GM23338 (cell line): ENCODE measurements around the gene SIKE1. TPM values are rescaled to one million over a fixed set of nuclear protein-coding genes. Genes with fewer than 3 reads are reported as not detected.
"Not testable (repeated sequence)": the region's sequence is repeated elsewhere in the genome, so short reads cannot be mapped to it uniquely, and the experiment has no call there.

Experiments
- ATAC-seq: fragments of 200-7000 bp; cut with Tn5 transposase; 3 replicates; pipeline ENCODE4 v1.9.1; 2020
- DNase-seq: peaks from one replicate; pipeline ENCODE4 v3.0.0-alpha.2; 2015; ENCODE audit warnings: low spot score
- H2AFZ ChIP-seq: fragments of 200-600 bp; sonication (generic); 2 replicates; pipeline ENCODE4 v1.8.0; 2016; ENCODE audit warnings: antibody characterized with exemption, mild to moderate bottlenecking, moderate library complexity
- H3F3A ChIP-seq: fragments of 200-600 bp; sonication (generic); replicated peaks from 2 replicates; pipeline ENCODE4 v1.8.0; 2017; ENCODE audit warnings: antibody characterized with exemption, mixed run types, low read depth
- H3K27ac ChIP-seq: fragments of 200-600 bp; sonication (generic); 2 replicates; pipeline ENCODE4 v1.6.1; 2016; ENCODE audit warnings: low read depth
- H3K27me3 ChIP-seq: fragments of 200-600 bp; sonication (generic); 2 replicates; pipeline ENCODE4 v1.8.0; 2016; ENCODE audit warnings: mild to moderate bottlenecking, mixed run types, moderate library complexity; ENCODE audit not compliant: insufficient read depth
- H3K36me3 ChIP-seq: fragments of 200-600 bp; sonication (generic); 2 replicates; pipeline ENCODE4 v1.8.0; 2016; ENCODE audit warnings: mild to moderate bottlenecking; ENCODE audit not compliant: insufficient read depth
- H3K4me1 ChIP-seq: fragments of 200-600 bp; sonication (generic); 2 replicates; pipeline ENCODE4 v1.8.0; 2016; ENCODE audit warnings: mild to moderate bottlenecking, moderate library complexity; ENCODE audit not compliant: insufficient read depth
- H3K4me2 ChIP-seq: fragments of 200-600 bp; sonication (generic); 2 replicates; pipeline ENCODE4 v1.7.1; 2017; ENCODE audit warnings: mixed run types
- H3K4me3 ChIP-seq: fragments of 200-600 bp; sonication (generic); 2 replicates; pipeline ENCODE4 v1.6.1; 2016; ENCODE audit warnings: mixed run types
- H3K79me2 ChIP-seq: fragments of 200-600 bp; sonication (generic); replicated peaks from 2 replicates; pipeline ENCODE4 v1.8.0; 2017; ENCODE audit warnings: mild to moderate bottlenecking; ENCODE audit not compliant: insufficient read depth
- H3K9me2 ChIP-seq: fragments of 200-600 bp; sonication (generic); 2 replicates; pipeline ENCODE4 v1.8.0; 2017; ENCODE audit not compliant: insufficient read depth
- H4K20me1 ChIP-seq: fragments of 200-600 bp; sonication (generic); replicated peaks from 2 replicates; pipeline ENCODE4 v1.8.0; 2017; ENCODE audit warnings: mild to moderate bottlenecking; ENCODE audit not compliant: insufficient read depth
- H3K27ac Mint-ChIP-seq: 2 replicates; pipeline ENCODE4 v1.8.0; 2020; ENCODE audit warnings: inconsistent platforms, mild to moderate bottlenecking, moderate library complexity, mixed read lengths
- H3K27me3 Mint-ChIP-seq: 3 replicates; pipeline ENCODE4 v1.8.0; 2022; ENCODE audit warnings: low read depth, mild to moderate bottlenecking, moderate library complexity, mixed read lengths, inconsistent platforms; ENCODE audit not compliant: insufficient read depth, poor library complexity
- H3K36me3 Mint-ChIP-seq: 3 replicates; pipeline ENCODE4 v1.8.0; 2021; ENCODE audit warnings: low read depth, mild to moderate bottlenecking, inconsistent platforms, moderate library complexity, mixed read lengths
- H3K4me1 Mint-ChIP-seq: 3 replicates; pipeline ENCODE4 v1.8.0; 2020; ENCODE audit warnings: mild to moderate bottlenecking, inconsistent platforms, mixed read lengths
- H3K4me3 Mint-ChIP-seq: 3 replicates; pipeline ENCODE4 v1.8.0; 2021; ENCODE audit warnings: moderate library complexity, mild to moderate bottlenecking, inconsistent platforms, mixed read lengths
- H3K9me3 Mint-ChIP-seq: 3 replicates; pipeline ENCODE4 v1.8.0; 2020; ENCODE audit warnings: moderate library complexity, mild to moderate bottlenecking, inconsistent platforms, mixed read lengths
- EZH2 ChIP-seq: fragments of 200-600 bp; sonication (generic); IDR thresholded peaks from one replicate; pipeline ENCODE4 v1.8.0; 2017; ENCODE audit warnings: antibody characterized with exemption, mild to moderate bottlenecking, low read depth; ENCODE audit not compliant: unreplicated experiment
- EZH2phosphoT487 ChIP-seq: fragments of 200-600 bp; sonication (generic); IDR thresholded peaks from one replicate; pipeline ENCODE4 v1.8.1; 2018; ENCODE audit warnings: antibody characterized with exemption; ENCODE audit not compliant: unreplicated experiment
- JUNB ChIP-seq: IDR thresholded peaks from one replicate; pipeline ENCODE4 v1.6.1; 2016; ENCODE audit warnings: antibody characterized with exemption; ENCODE audit not compliant: unreplicated experiment
- NANOG ChIP-seq: IDR thresholded peaks from 2 replicates; pipeline ENCODE4 v1.6.1; 2016; ENCODE audit warnings: antibody characterized with exemption, borderline replicate concordance
- POLR2AphosphoS5 ChIP-seq: IDR thresholded peaks from 2 replicates; pipeline ENCODE4 v1.6.1; 2016; ENCODE audit warnings: antibody characterized with exemption, low read depth
- STAT1 ChIP-seq: IDR thresholded peaks from one replicate; pipeline ENCODE4 v1.6.1; 2016; ENCODE audit warnings: antibody characterized with exemption; ENCODE audit not compliant: unreplicated experiment
- ZNF114 ChIP-seq: fragments of 250-450 bp; sonication (Bioruptor Pico); IDR thresholded peaks from 2 replicates; pipeline ENCODE4 v1.5.0; 2020; ENCODE audit warnings: mild to moderate bottlenecking, moderate library complexity
- ZNF331 ChIP-seq: fragments of 250-450 bp; sonication (Bioruptor Pico); IDR thresholded peaks from 2 replicates; pipeline ENCODE4 v1.5.0; 2020; ENCODE audit warnings: low read depth, mild to moderate bottlenecking, moderate library complexity
- polyA plus RNA-seq: library from polyadenylated mRNA; unstranded; fragments of >200 nt; fragmentation: Nextera tagmentation; extraction: Ambion mirVana; gene quantifications from 2 replicates; pipeline ENCODE4 v1.2.1, GENCODE V29; 2016
- total RNA-seq: library from RNA; depleted of rRNA; stranded (reverse); fragments of >200 nt; shearing (Covaris generic); gene quantifications from 2 replicates; pipeline ENCODE4 v1.2.3, GENCODE V29; 2014
- TF ChIP-seq, protein P1 (sequence below), 2 experiments: fragments of 200-600 bp in 1 of 2; sonication (generic) in 1 of 2; conservative IDR thresholded peaks; 2 replicates each; pipeline versions ENCODE4 v1.5.1 to v1.6.1; 2016 to 2017; ENCODE audit warnings: antibody characterized with exemption in 2 of 2, low read depth in 2 of 2, mild to moderate bottlenecking in 2 of 2, moderate library complexity in 1 of 2
- TF ChIP-seq, protein P2 (sequence below): IDR thresholded peaks from one replicate; pipeline ENCODE4 v1.6.1; 2018; ENCODE audit warnings: antibody characterized with exemption; ENCODE audit not compliant: unreplicated experiment

SIKE1 gene
- total and polyA plus RNA-seq, 2 experiments from 2014 or later, result 74.0 to 96.3 TPM

DNA sequence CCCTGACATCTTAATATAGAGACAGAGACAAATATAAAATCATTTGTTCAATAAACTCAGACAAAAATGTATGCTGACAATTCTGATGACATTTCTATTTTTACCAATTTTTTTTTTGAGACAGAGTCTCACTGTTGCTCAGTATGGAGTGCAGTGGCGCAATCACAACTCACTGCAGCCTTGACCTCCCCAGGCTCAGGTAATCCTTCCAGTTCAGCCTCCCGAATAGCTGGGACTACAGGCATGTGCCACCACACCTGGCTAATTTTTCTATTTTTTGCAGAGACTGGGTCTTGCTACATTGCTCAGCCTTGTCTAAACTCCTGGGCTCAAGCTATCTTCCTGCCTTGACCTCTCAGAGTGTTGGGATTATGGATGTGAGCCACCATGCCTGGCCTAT, 13.6 kb upstream of the SIKE1 start:
- peaks cover 5% of the 10 kb centered on the region; the same call in 1 of the 2 replicates for H3K9me2 ChIP-seq
- H3K27me3 ChIP-seq, result no peaks in the 10 kb centered on the region
- no peaks in the 10 kb centered on the region; the same call in 2 of the 3 replicates for H3K4me1 Mint-ChIP-seq
- H3F3A ChIP-seq, result no peaks in the 10 kb centered on the region
- no peak for DNase-seq
- no peak overlapping the region for H2AFZ ChIP-seq
- no peaks in the 10 kb centered on the region for H4K20me1 ChIP-seq
- ATAC-seq, result no peak
- peaks cover 7% of the 10 kb centered on the region; the same call in 1 of the 3 replicates for H3K36me3 Mint-ChIP-seq
- H3K27ac Mint-ChIP-seq, result no peak overlapping the region
- TF ChIP-seq, protein P1, sequence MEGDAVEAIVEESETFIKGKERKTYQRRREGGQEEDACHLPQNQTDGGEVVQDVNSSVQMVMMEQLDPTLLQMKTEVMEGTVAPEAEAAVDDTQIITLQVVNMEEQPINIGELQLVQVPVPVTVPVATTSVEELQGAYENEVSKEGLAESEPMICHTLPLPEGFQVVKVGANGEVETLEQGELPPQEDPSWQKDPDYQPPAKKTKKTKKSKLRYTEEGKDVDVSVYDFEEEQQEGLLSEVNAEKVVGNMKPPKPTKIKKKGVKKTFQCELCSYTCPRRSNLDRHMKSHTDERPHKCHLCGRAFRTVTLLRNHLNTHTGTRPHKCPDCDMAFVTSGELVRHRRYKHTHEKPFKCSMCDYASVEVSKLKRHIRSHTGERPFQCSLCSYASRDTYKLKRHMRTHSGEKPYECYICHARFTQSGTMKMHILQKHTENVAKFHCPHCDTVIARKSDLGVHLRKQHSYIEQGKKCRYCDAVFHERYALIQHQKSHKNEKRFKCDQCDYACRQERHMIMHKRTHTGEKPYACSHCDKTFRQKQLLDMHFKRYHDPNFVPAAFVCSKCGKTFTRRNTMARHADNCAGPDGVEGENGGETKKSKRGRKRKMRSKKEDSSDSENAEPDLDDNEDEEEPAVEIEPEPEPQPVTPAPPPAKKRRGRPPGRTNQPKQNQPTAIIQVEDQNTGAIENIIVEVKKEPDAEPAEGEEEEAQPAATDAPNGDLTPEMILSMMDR (conservative IDR thresholded peaks at IDR 0.05; ENCODE audit: low read depth in 2 of 2), result no peak
- TF ChIP-seq ZNF331 (no peak), NANOG (no peak)
- H3K4me1 ChIP-seq, result no peaks in the 10 kb centered on the region
- H3K27me3 Mint-ChIP-seq, result peaks cover 4% of the 10 kb centered on the region
- H3K4me3 Mint-ChIP-seq, result no peak overlapping the region
- H3K4me2 ChIP-seq, result no peak overlapping the region
- H3K27ac ChIP-seq, result no peak overlapping the region
- no peaks in the 10 kb centered on the region for H3K36me3 ChIP-seq
- H3K4me3 ChIP-seq, result no peak overlapping the region
- peaks cover 18% of the 10 kb centered on the region for H3K9me3 Mint-ChIP-seq
- H3K79me2 ChIP-seq, result no peaks in the 10 kb centered on the region

DNA sequence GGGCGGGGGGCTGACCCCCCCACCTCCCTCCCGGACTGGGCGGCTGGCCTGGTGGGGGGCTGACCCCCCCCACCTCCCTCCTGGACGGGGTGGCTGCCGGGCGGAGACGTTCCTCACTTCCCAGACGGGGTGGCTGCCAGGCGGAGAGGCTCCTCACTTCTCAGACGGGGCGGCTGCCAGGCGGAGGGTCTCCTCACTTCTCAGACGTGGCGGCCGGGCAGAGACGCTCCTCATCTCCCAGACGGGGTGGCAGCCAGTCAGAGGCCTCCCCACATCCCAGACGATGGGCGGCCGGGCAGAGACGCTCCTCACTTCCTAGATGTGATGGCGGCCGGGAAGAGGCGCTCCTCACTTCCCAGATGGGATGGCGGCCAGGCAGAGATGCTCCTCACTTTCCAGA, 10.1 kb upstream of the SIKE1 start:
- ATAC-seq, H4K20me1 ChIP-seq, H3K9me2 ChIP-seq, H3K4me3 Mint-ChIP-seq, H3K27me3 ChIP-seq, H3K4me2 ChIP-seq, H3K27me3 Mint-ChIP-seq, H2AFZ ChIP-seq, H3K27ac ChIP-seq, H3K79me2 ChIP-seq, H3K4me1 ChIP-seq, DNase-seq, H3F3A ChIP-seq, H3K4me1 Mint-ChIP-seq, H3K36me3 ChIP-seq, H3K4me3 ChIP-seq, H3K27ac Mint-ChIP-seq, H3K36me3 Mint-ChIP-seq: not testable (repeated sequence)
- peaks cover 18% of the 10 kb centered on the region for H3K9me3 Mint-ChIP-seq

DNA sequence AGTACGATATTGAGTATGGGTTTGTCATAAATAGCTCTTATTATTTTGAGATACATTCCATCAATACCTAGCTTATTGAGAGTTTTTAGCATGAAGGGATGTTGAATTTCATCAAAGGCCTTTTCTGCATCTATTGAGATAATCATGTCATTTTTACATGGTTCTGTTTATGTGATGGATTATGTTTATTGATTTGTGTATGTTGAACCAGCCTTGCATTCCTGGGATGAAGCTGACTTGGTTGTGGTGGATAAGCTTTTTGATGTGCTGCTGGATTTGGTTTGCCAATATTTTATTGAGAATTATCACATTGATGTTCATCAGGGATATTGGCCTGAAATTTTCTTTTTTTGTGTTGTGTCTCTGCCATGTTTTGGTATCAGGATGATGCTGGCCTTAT, 6.0 kb upstream of the SIKE1 start:
- not testable (repeated sequence) for H3K4me3 ChIP-seq, H3F3A ChIP-seq, H3K27ac Mint-ChIP-seq, H2AFZ ChIP-seq, H3K9me2 ChIP-seq, H3K9me3 Mint-ChIP-seq, H3K4me1 ChIP-seq, H3K27me3 Mint-ChIP-seq, H3K4me1 Mint-ChIP-seq, H3K4me2 ChIP-seq, ATAC-seq, H3K27ac ChIP-seq, H3K4me3 Mint-ChIP-seq, H3K79me2 ChIP-seq, H3K27me3 ChIP-seq, H3K36me3 ChIP-seq, H3K36me3 Mint-ChIP-seq, H4K20me1 ChIP-seq, DNase-seq

DNA sequence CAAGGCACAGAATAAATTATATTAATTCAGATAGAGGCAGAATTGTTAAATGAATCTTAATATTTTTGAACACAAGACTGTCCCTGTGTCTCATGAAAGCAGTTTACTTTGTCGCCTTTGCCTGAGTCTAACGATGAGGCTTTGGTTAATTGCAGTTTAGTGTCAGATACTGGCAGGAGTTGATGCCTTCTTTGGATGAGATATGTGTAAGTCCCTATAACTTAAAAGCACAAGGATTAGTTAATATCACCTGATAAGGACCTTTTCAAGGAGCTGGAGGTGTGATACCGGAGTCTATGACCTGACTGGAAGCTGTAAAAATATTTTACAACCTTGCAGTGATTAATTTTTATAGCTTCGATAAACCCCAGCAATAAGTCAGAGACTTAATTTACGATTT, 2.0 kb upstream of the SIKE1 start:
- no peaks in the 10 kb centered on the region for H4K20me1 ChIP-seq
- H3K27ac ChIP-seq, result no peak overlapping the region
- no peaks in the 10 kb centered on the region for H3K9me2 ChIP-seq
- H3K36me3 ChIP-seq, result peaks cover 11% of the 10 kb centered on the region
- H2AFZ ChIP-seq, result peak overlapping the region; percentile 66; the same call in 1 of the 2 replicates
- peaks cover 27% of the 10 kb centered on the region for H3K79me2 ChIP-seq
- Mint-ChIP-seq H3K27ac (no peak overlapping the region), H3K4me3 (no peak overlapping the region), H3K4me1 (peaks cover 2% of the 10 kb centered on the region; the same call in 2 of the 3 replicates), H3K9me3 (no peaks in the 10 kb centered on the region; the same call in 1 of the 3 replicates), H3K36me3 (peaks cover 16% of the 10 kb centered on the region), H3K27me3 (peaks cover 8% of the 10 kb centered on the region)
- H3K4me2 ChIP-seq, result no peak overlapping the region
- H3K4me3 ChIP-seq, result no peak overlapping the region
- ATAC-seq, result no peak
- H3F3A ChIP-seq, result no peaks in the 10 kb centered on the region
- DNase-seq, result no peak
- peaks cover 5% of the 10 kb centered on the region; the same call in 1 of the 2 replicates for H3K4me1 ChIP-seq
- peaks cover 10% of the 10 kb centered on the region; the same call in 1 of the 2 replicates for H3K27me3 ChIP-seq
- TF ChIP-seq POLR2AphosphoS5 (no peak), ZNF331 (no peak), EZH2phosphoT487 (no peak), ZNF114 (no peak), EZH2 (no peak), STAT1 (no peak), JUNB (no peak)
- TF ChIP-seq, protein P2, sequence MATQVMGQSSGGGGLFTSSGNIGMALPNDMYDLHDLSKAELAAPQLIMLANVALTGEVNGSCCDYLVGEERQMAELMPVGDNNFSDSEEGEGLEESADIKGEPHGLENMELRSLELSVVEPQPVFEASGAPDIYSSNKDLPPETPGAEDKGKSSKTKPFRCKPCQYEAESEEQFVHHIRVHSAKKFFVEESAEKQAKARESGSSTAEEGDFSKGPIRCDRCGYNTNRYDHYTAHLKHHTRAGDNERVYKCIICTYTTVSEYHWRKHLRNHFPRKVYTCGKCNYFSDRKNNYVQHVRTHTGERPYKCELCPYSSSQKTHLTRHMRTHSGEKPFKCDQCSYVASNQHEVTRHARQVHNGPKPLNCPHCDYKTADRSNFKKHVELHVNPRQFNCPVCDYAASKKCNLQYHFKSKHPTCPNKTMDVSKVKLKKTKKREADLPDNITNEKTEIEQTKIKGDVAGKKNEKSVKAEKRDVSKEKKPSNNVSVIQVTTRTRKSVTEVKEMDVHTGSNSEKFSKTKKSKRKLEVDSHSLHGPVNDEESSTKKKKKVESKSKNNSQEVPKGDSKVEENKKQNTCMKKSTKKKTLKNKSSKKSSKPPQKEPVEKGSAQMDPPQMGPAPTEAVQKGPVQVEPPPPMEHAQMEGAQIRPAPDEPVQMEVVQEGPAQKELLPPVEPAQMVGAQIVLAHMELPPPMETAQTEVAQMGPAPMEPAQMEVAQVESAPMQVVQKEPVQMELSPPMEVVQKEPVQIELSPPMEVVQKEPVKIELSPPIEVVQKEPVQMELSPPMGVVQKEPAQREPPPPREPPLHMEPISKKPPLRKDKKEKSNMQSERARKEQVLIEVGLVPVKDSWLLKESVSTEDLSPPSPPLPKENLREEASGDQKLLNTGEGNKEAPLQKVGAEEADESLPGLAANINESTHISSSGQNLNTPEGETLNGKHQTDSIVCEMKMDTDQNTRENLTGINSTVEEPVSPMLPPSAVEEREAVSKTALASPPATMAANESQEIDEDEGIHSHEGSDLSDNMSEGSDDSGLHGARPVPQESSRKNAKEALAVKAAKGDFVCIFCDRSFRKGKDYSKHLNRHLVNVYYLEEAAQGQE, result no peak
